K562 treated with DMSO at 1 percent for 12 hours (cell line): Measurements from ENCODE around the gene VPS26C. TPM values are rescaled to one million over a fixed set of nuclear protein-coding genes. Genes with fewer than 3 reads are reported as not detected.

Source experiments
- total RNA-seq: library from RNA; unstranded; fragments of 300-600 nt; gene quantifications from 2 replicates; pipeline ENCODE4 v1.2.3, GENCODE V29; 2022; ENCODE audit not compliant: insufficient read depth

Gene VPS26C
- 30.0 and 61.1 TPM in 2 replicates for total RNA-seq

GRCh38 chr21:37267269-37268185 lies at the start of gene VPS26C:
Gene VPS26C, minus strand, starts transcription at chr21:37267334. Its CDS starts 40 bp downstream, at chr21:37267294.

Other genes with a start within 250 kb of the VPS26C start
- gene PIGP, start 194.3 kb downstream of the VPS26C start, total RNA-seq: 15.2 and 30.4 TPM in 2 replicates
- 25.3 and 122 TPM in 2 replicates for gene TTC3, start 194.1 kb downstream of the VPS26C start, total RNA-seq
- gene DYRK1A, start 99.4 kb upstream of the VPS26C start, total RNA-seq: 6.0 and 27.0 TPM in 2 replicates